Left ventricle myocardium superior (tissue), 1 donor: Measurements from ENCODE around the gene NOL7. TPM values are rescaled to one million over a fixed set of nuclear protein-coding genes. Genes with fewer than 3 reads are reported as not detected.

Experiments
- ATAC-seq: fragments of 200-7000 bp; cut with Tn5 transposase; one replicate; pipeline ENCODE4 v1.9.1; 2020; ENCODE audit warnings: mild to moderate bottlenecking, moderate library complexity
- DNase-seq: peaks from one replicate; pipeline ENCODE4 v3.0.0-alpha.2; 2020
- intact Hi-C: fragments of 100-400 bp; cut with micrococcal nuclease; formaldehyde crosslinking; loops from one replicate; pipeline ENCODE4 v1.11.0; 2022
- long read RNA-seq: library from polyadenylated mRNA; unstranded; transcript quantifications from one replicate; pipeline ENCODE4 v2.0.0, GENCODE V29; 2021
- total RNA-seq: library from RNA; stranded (reverse); fragmentation: NEBNext Ultra II Directional; extraction: Animal tissue kit (Norgen Biotek cat#: 25700); gene quantifications from one replicate; pipeline ENCODE4 v1.2.1, GENCODE V29; 2021
- donor health status: DM: no; HTN: yes; CAD: no; lungs with severe emphysema.

The NOL7 gene
- total RNA-seq = 50.2 TPM
- long read RNA-seq, transcript NOL7-202 (8 exons, 1,184 nt) = major isoform, 104 of 123 reads
- long read RNA-seq, transcript NOL7-203 (9 exons, 920 nt) = minor isoform, 7 of 123 reads
- long read RNA-seq, partial matches to known transcripts = 8 of 123 reads
- long read RNA-seq, other reads (novel, unspliced or antisense) = 2 of 123 reads

- ATAC-seq (peak; percentile 96), DNase-seq (peak; percentile 96)
- intact Hi-C loops = no loop called here
These were observed at the start of gene NOL7 for GRCh38 chr6:13614926-13615791. Gene NOL7 (plus strand): TSS chr6:13615335. CDS start chr6:13615359, 24 bp downstream.

GRCh38 chr6:13565921-13566320, 49.2 kb upstream of the NOL7 start:
- no peak for ATAC-seq
- DNase-seq = no peak
- intact Hi-C loops = no loop called here

- no peak for DNase-seq
- intact Hi-C loops = no loop called here
- ATAC-seq = no peak
These were observed 48.6 kb upstream of the NOL7 start for GRCh38 chr6:13566500-13566899.

GRCh38 chr6:13568970-13569369, 46.2 kb upstream of the NOL7 start:
- ATAC-seq (no peak), DNase-seq (no peak)
- intact Hi-C loops = no loop called here

GRCh38 chr6:13572240-13572639, 42.9 kb upstream of the NOL7 start:
- DNase-seq (no peak), ATAC-seq (no peak)
- intact Hi-C loops = no loop called here

GRCh38 chr6:13572951-13573654, 42.0 kb upstream of the NOL7 start:
- intact Hi-C loops = no loop called here
- DNase-seq (no peak), ATAC-seq (no peak)

GRCh38 chr6:13573669-13574110, 41.4 kb upstream of the NOL7 start:
- intact Hi-C loops = no loop called here
- ATAC-seq (peak; percentile 5), DNase-seq (peak; percentile 40)

GRCh38 chr6:13574149-13574570, 41.0 kb upstream of the NOL7 start:
- peak; percentile 96 for ATAC-seq
- DNase-seq = peak; percentile 95
- intact Hi-C loops = no loop called here

- intact Hi-C loops = no loop called here
These were observed 40.4 kb upstream of the NOL7 start, which contains the start of gene SIRT5 for GRCh38 chr6:13574571-13575376. Gene SIRT5 (plus strand): TSS chr6:13574601. CDS start chr6:13584111, 9,510 bp downstream.

GRCh38 chr6:13575377-13575775, 39.8 kb upstream of the NOL7 start:
- ATAC-seq = no peak
- no peak for DNase-seq
- intact Hi-C loops = no loop called here

More at GRCh38 chr6:13574571-13575376, 40.4 kb upstream of the NOL7 start, which contains the start of gene SIRT5:
- ATAC-seq = peak; percentile 71
- peak; percentile 86 for DNase-seq

- DNase-seq (no peak), ATAC-seq (no peak)
- intact Hi-C loops = no loop called here
These were observed 39.1 kb upstream of the NOL7 start for GRCh38 chr6:13576017-13576416.

- ATAC-seq = no peak
- no peak for DNase-seq
These were observed 37.2 kb upstream of the NOL7 start for GRCh38 chr6:13577926-13578325.

GRCh38 chr6:13579911-13580310, 35.2 kb upstream of the NOL7 start:
- DNase-seq (no peak), ATAC-seq (no peak)
- intact Hi-C loops = no loop called here

More at GRCh38 chr6:13577926-13578325, 37.2 kb upstream of the NOL7 start:
- intact Hi-C loops = no loop called here

- intact Hi-C loops = no loop called here
- ATAC-seq (no peak), DNase-seq (no peak)
These were observed 33.4 kb upstream of the NOL7 start for GRCh38 chr6:13581700-13582229.

GRCh38 chr6:13586603-13587542, 28.3 kb upstream of the NOL7 start:
- intact Hi-C loops = no loop called here
- DNase-seq = no peak
- no peak for ATAC-seq

GRCh38 chr6:13589801-13590200, 25.3 kb upstream of the NOL7 start:
- ATAC-seq = peak; percentile 22
- intact Hi-C loops = no loop called here
- DNase-seq = no peak

- ATAC-seq (no peak), DNase-seq (no peak)
- intact Hi-C loops = no loop called here
These were observed 24.5 kb upstream of the NOL7 start for GRCh38 chr6:13590574-13591153.
